GM19238 (cell line): ENCODE measurements around the gene ZDHHC14.
"Not testable (repeated sequence)": the region's sequence is repeated elsewhere in the genome, so short reads cannot be mapped to it uniquely, and the experiment has no call there.

ENCODE experiments used
- DNase-seq: peaks from one replicate; pipeline ENCODE4 v3.0.0; 2011; ENCODE audit warnings: low spot score; ENCODE audit not compliant: insufficient read length

ZDHHC14 gene

GRCh38 chr6:157443066-157443800 is 62.2 kb downstream of the ZDHHC14 start:
- no peak for DNase-seq

- DNase-seq = no peak
Observed at GRCh38 chr6:157445277-157446009, 64.5 kb downstream of the ZDHHC14 start.

GRCh38 chr6:157447735-157448134 is 66.7 kb downstream of the ZDHHC14 start:
- DNase-seq = no peak

GRCh38 chr6:157449610-157450009 is 68.6 kb downstream of the ZDHHC14 start:
- DNase-seq = no peak

- DNase-seq = no peak
Observed at GRCh38 chr6:157450931-157451742, 70.1 kb downstream of the ZDHHC14 start.

- no peak for DNase-seq
Observed at GRCh38 chr6:157452096-157452495, 71.1 kb downstream of the ZDHHC14 start.

- no peak for DNase-seq
Observed at GRCh38 chr6:157453131-157453530, 72.1 kb downstream of the ZDHHC14 start.

- DNase-seq = no peak
Observed at GRCh38 chr6:157453978-157454377, 73.0 kb downstream of the ZDHHC14 start.

- no peak for DNase-seq
Observed at GRCh38 chr6:157454762-157455714, 74.0 kb downstream of the ZDHHC14 start.

- DNase-seq = no peak
Observed at GRCh38 chr6:157455731-157456523, 74.9 kb downstream of the ZDHHC14 start.

GRCh38 chr6:157456524-157456829 is 75.5 kb downstream of the ZDHHC14 start:
- DNase-seq = no peak

- no peak for DNase-seq
Observed at GRCh38 chr6:157457787-157458186, 76.8 kb downstream of the ZDHHC14 start.

- DNase-seq = no peak
Observed at GRCh38 chr6:157459327-157459726, 78.3 kb downstream of the ZDHHC14 start.

- DNase-seq = no peak
Observed at GRCh38 chr6:157460182-157460999, 79.4 kb downstream of the ZDHHC14 start.

GRCh38 chr6:157461000-157461915 is 80.3 kb downstream of the ZDHHC14 start:
- DNase-seq = no peak

- no peak for DNase-seq
Observed at GRCh38 chr6:157462956-157463742, 82.2 kb downstream of the ZDHHC14 start.

GRCh38 chr6:157463743-157464135 is 82.7 kb downstream of the ZDHHC14 start:
- not testable (repeated sequence) for DNase-seq
